Sigmoid colon (tissue), 7 donors: Measurements from ENCODE around the gene EMILIN1. TPM values are rescaled to one million over a fixed set of nuclear protein-coding genes. Genes with fewer than 3 reads are reported as not detected.

Experiments used
- DNase-seq: peaks from one replicate; pipeline ENCODE4 v3.0.0-alpha.2; 2019
- H3K27ac ChIP-seq, 4 donors: fragments of 200-600 bp; sonication (generic); one replicate each; pipeline ENCODE4 v1.5.1; 2016 to 2019; ENCODE audit warnings: mild to moderate bottlenecking in 1 of 4
- H3K27me3 ChIP-seq, 3 donors: fragments of 200-600 bp; sonication (generic); one replicate each; pipeline ENCODE4 v1.5.1; 2019; ENCODE audit warnings: mild to moderate bottlenecking in 1 of 3
- H3K36me3 ChIP-seq, 4 donors: fragments of 200-600 bp; sonication (generic); one replicate each; pipeline ENCODE4 v1.5.1; 2016 to 2019
- H3K4me1 ChIP-seq, 4 donors: fragments of 200-600 bp; sonication (generic); one replicate each; pipeline ENCODE4 v1.5.1; 2017 to 2019
- H3K4me3 ChIP-seq, 4 donors: fragments of 200-600 bp; sonication (generic); one replicate each; pipeline ENCODE4 v1.5.1; 2017 to 2019; ENCODE audit warnings: mild to moderate bottlenecking in 2 of 4, moderate library complexity in 1 of 4
- H3K9me3 ChIP-seq, 4 donors: fragments of 200-600 bp in 3 of 4; sonication (generic) in 3 of 4; one replicate each; pipeline versions ENCODE4 v1.5.1 to v1.6.1; 2013 to 2019
- CTCF ChIP-seq, 4 experiments: fragments of 450-650 bp in 3 of 4; fragments of 200-600 bp in 1 of 4; IDR thresholded peaks; one replicate each; pipeline ENCODE4 v1.5.1; 2016 to 2019; ENCODE audit warnings: antibody characterized with exemption in 4 of 4, mild to moderate bottlenecking in 3 of 4, moderate library complexity in 2 of 4
- EP300 ChIP-seq, 4 donors: sonication (generic); formaldehyde crosslinking; IDR thresholded peaks; one replicate each; pipeline ENCODE4 v1.6.1; 2017; ENCODE audit warnings: antibody characterized with exemption in 4 of 4
- POLR2A ChIP-seq, 2 donors: fragments of 450-650 bp; IDR thresholded peaks; one replicate each; pipeline ENCODE4 v1.6.1; 2016; ENCODE audit warnings: antibody characterized with exemption in 2 of 2, mild to moderate bottlenecking in 2 of 2, moderate library complexity in 2 of 2
- POLR2AphosphoS5 ChIP-seq, 4 donors: sonication (generic); formaldehyde crosslinking; IDR thresholded peaks; one replicate each; pipeline ENCODE4 v1.6.1; 2017; ENCODE audit warnings: antibody characterized with exemption in 4 of 4
- WGBS, 2 donors: extraction: QIAGEN DNeasy Blood & Tissue Kit; methylation state at CpG; one replicate each; pipeline ENCODE4 v1.1.7; 2013; 5-methylcytosine and 5-hydroxymethylcytosine counted together
- intact Hi-C: fragments of 100-400 bp; cut with DNase I; formaldehyde crosslinking; loops from one replicate; pipeline ENCODE4 v1.15.1; 2023
- polyA plus RNA-seq, 3 donors: library from polyadenylated mRNA; stranded (reverse); fragments of 200-250 nt; gene quantifications; one replicate each; pipeline ENCODE4 v1.2.3, GENCODE V29; 2013
- total RNA-seq, 4 donors: library from RNA; depleted of rRNA; stranded (reverse); fragments of >200 nt; gene quantifications; one replicate each; pipeline ENCODE4 v1.1.0, GENCODE V29; 2016
- donor health status: healthy with polysubstance abuse.
- donor health status: Bipolar disorder and iron deficiency.
- donor health status: healthy.

The EMILIN1 gene
- total RNA-seq (100 to 1,000 TPM; 156 to 350 (median 279) TPM), polyA plus RNA-seq (10 to 100 TPM in 1 of 3 donors, 1 to 10 TPM in 2; 4.8 to 50.9 (median 5.3) TPM)

- Histone ChIP-seq H3K36me3 (peaks cover 9 to 24% (median 15%) of the 10 kb centered on the region in 4 donors), H3K9me3 (no peaks in the 10 kb centered on the region), H3K27me3 (no peaks in the 10 kb centered on the region), H3K27ac (peak within 1 kb of the TSS; percentile 94 to 98 (median 97)), H3K4me3 (peak within 1 kb of the TSS; percentile 71 to 91 (median 74)), H3K4me1 (peaks cover 0 to 92% (median 82%) of the 10 kb centered on the region in 4 donors)
- intact Hi-C loops: no loop called here
- TF ChIP-seq EP300 (IDR thresholded peaks at IDR 0.05) (no peak), POLR2A (IDR thresholded peaks at IDR 0.05) (peak; percentile 84), POLR2AphosphoS5 (IDR thresholded peaks at IDR 0.05) (peak; percentile 80 to 90 (median 88))
- WGBS, 2 donors: 53 to 73% methylated on average over 41 of the region's 41 CpGs
- peak; percentile 98 for DNase-seq
These were observed at the start of gene EMILIN1 for GRCh38 chr2:27078267-27079194. Gene EMILIN1 (plus strand): TSS chr2:27078615. CDS start chr2:27079066, 451 bp downstream.

GRCh38 chr2:27029051-27029450, 49.4 kb upstream of the EMILIN1 start:
- peaks cover 0 to 41% (median 15%) of the 10 kb centered on the region in 4 donors for H3K36me3 ChIP-seq

GRCh38 chr2:27032495-27033252, 45.7 kb upstream of the EMILIN1 start, which contains the start of gene TMEM214:
Gene TMEM214 (plus strand): TSS chr2:27032965. CDS start chr2:27033016, 51 bp downstream.
- WGBS, 2 donors: 0 to 1% methylated on average over 76 of the region's 76 CpGs
- H3K36me3 ChIP-seq: peaks cover 23 to 38% (median 26%) of the 10 kb centered on the region in 4 donors
- TF ChIP-seq EP300 (IDR thresholded peaks at IDR 0.05): no peak
- TF ChIP-seq CTCF (IDR thresholded peaks at IDR 0.05): no peak
- peak; percentile 25 to 85 (median 68) for TF ChIP-seq POLR2AphosphoS5 (IDR thresholded peaks at IDR 0.05)
- TF ChIP-seq POLR2A (IDR thresholded peaks at IDR 0.05): peak; percentile 45 to 59
- H3K27ac ChIP-seq: peak within 1 kb of the TSS; percentile 81 to 89 (median 84)
- H3K27me3 ChIP-seq: no peaks in the 10 kb centered on the region
- peak within 1 kb of the TSS; percentile 79 to 97 (median 84) for H3K4me3 ChIP-seq
- intact Hi-C loops: loop anchor here (1.0 to 10.0 kb wide), 4 partner anchors 18 to 248 kb away; partner anchors contain the start of genes ATRAID, CENPA, KHK and SLC5A6
- H3K4me1 ChIP-seq: peaks cover 0 to 30% (median 23%) of the 10 kb centered on the region in 4 donors
- DNase-seq: peak; percentile 95
- H3K9me3 ChIP-seq: no peaks in the 10 kb centered on the region

More at GRCh38 chr2:27029051-27029450, 49.4 kb upstream of the EMILIN1 start:
- Histone ChIP-seq H3K4me3 (no peak overlapping the region), H3K27ac (no peak overlapping the region), H3K4me1 (peaks cover 0 to 14% (median 10%) of the 10 kb centered on the region in 4 donors), H3K27me3 (no peaks in the 10 kb centered on the region), H3K9me3 (no peaks in the 10 kb centered on the region)
- intact Hi-C loops: no loop called here
- DNase-seq: peak; percentile 26
- 90 to 95% methylated on average over 2 of the region's 2 CpGs for WGBS, 2 donors
- TF ChIP-seq CTCF (IDR thresholded peaks at IDR 0.05): no peak
- TF ChIP-seq EP300 (IDR thresholded peaks at IDR 0.05): no peak
- no peak for TF ChIP-seq POLR2AphosphoS5 (IDR thresholded peaks at IDR 0.05)
- no peak for TF ChIP-seq POLR2A (IDR thresholded peaks at IDR 0.05)

GRCh38 chr2:27033253-27033852, 45.1 kb upstream of the EMILIN1 start:
- TF ChIP-seq CTCF (IDR thresholded peaks at IDR 0.05) (peak in 1 of 4 experiments; percentile 16), POLR2A (IDR thresholded peaks at IDR 0.05) (no peak), POLR2AphosphoS5 (IDR thresholded peaks at IDR 0.05) (no peak), EP300 (IDR thresholded peaks at IDR 0.05) (no peak)
- intact Hi-C loops: loop anchor here (5.0 to 10.0 kb wide), 3 partner anchors 54 to 249 kb away; partner anchors contain the start of genes ATRAID, CENPA, KHK and SLC5A6
- Histone ChIP-seq H3K4me1 (peaks cover 0 to 30% (median 23%) of the 10 kb centered on the region in 4 donors), H3K27ac (peak overlapping the region; percentile 81 to 89 (median 84)), H3K27me3 (no peaks in the 10 kb centered on the region), H3K36me3 (peaks cover 30 to 38% (median 33%) of the 10 kb centered on the region in 4 donors), H3K4me3 (peak overlapping the region; percentile 79 to 97 (median 84)), H3K9me3 (no peaks in the 10 kb centered on the region)
- WGBS, 2 donors: 6 to 15% methylated on average over 11 of the region's 11 CpGs
- no peak for DNase-seq
